H1 (cell line): ENCODE measurements around the gene INHA. TPM values are rescaled to one million over a fixed set of nuclear protein-coding genes. Genes with fewer than 3 reads are reported as not detected.

Experiments used
- CTCF ChIA-PET: fragments of 300-600 bp; sonication (Branson Sonifier 250); formaldehyde crosslinking; loops from one replicate; lab custom pipeline; 2021; ENCODE audit not compliant: partially characterized antibody; lab: Charles Lee
- POLR2A ChIA-PET: fragments of 300-600 bp; sonication (Branson Sonifier 250); formaldehyde crosslinking; loops from one replicate; lab custom pipeline; 2021; ENCODE audit warnings: inconsistent platforms; ENCODE audit not compliant: partially characterized antibody; lab: Charles Lee
- DNase-seq, 2 experiments: peaks; one replicate each; pipeline versions ENCODE4 v3.0.0 to v3.0.0-alpha.2; 2010 to 2022; ENCODE audit warnings: low spot score in 2 of 2, low read depth in 1 of 2, mixed read lengths in 1 of 2
- FAIRE-seq: peaks from 2 replicates; lab custom pipeline; 2011; peaks lifted over from hg19 to GRCh38; lab: Jason Lieb, UNC
- H2AFZ ChIP-seq: 2 replicates; pipeline ENCODE4 v1.8.1; 2012; ENCODE audit warnings: low read length, inconsistent platforms
- H2AK5ac ChIP-seq: 2 replicates; pipeline ENCODE4 v1.6.1; 2013; ENCODE audit warnings: low read depth, low read length
- H2BK120ac ChIP-seq: replicated peaks from 2 replicates; pipeline ENCODE3; 2013; ENCODE audit warnings: low read depth, low read length, inconsistent platforms
- H2BK12ac ChIP-seq: 2 replicates; pipeline ENCODE4 v1.6.1; 2013; ENCODE audit warnings: low read depth, low read length
- H2BK15ac ChIP-seq: 2 replicates; pipeline ENCODE4 v1.6.1; 2013; ENCODE audit warnings: low read length
- H2BK20ac ChIP-seq: 2 replicates; pipeline ENCODE4 v1.6.1; 2013; ENCODE audit warnings: low read length
- H2BK5ac ChIP-seq: 2 replicates; pipeline ENCODE4 v1.6.1; 2013; ENCODE audit warnings: low read depth, low read length
- H3K14ac ChIP-seq: 2 replicates; pipeline ENCODE4 v1.6.1; 2013; ENCODE audit warnings: inconsistent platforms; ENCODE audit not compliant: insufficient read length
- H3K18ac ChIP-seq: 2 replicates; pipeline ENCODE4 v1.6.1; 2013; ENCODE audit warnings: low read length; ENCODE audit errors: extremely low read depth
- H3K23ac ChIP-seq: 2 replicates; pipeline ENCODE4 v1.6.1; 2013; ENCODE audit warnings: inconsistent platforms; ENCODE audit not compliant: insufficient read length
- H3K23me2 ChIP-seq: 2 replicates; pipeline ENCODE4 v1.6.1; 2013; ENCODE audit warnings: low read depth, low read length
- H3K27ac ChIP-seq: 2 replicates; pipeline ENCODE4 v1.6.1; 2011; ENCODE audit warnings: low read depth, low read length, inconsistent platforms
- H3K27me3 ChIP-seq, 4 experiments: replicated peaks in 1 of 4; 1 replicate in 1 of 4; 2 replicates in 3 of 4; pipeline versions ENCODE4 v1.6.1 to v1.8.1; 2011 to 2013; ENCODE audit warnings: low read length in 3 of 4, mild to moderate bottlenecking in 3 of 4, inconsistent platforms in 2 of 4, mixed read lengths in 2 of 4, moderate library complexity in 1 of 4; ENCODE audit not compliant: control insufficient read depth in 3 of 4, insufficient read depth in 3 of 4; ENCODE audit errors: extremely low read depth in 1 of 4
- H3K36me3 ChIP-seq, 4 experiments: 2 replicates each; pipeline versions ENCODE4 v1.6.1 to v1.8.1; 2011 to 2013; ENCODE audit warnings: mild to moderate bottlenecking in 4 of 4, low read length in 3 of 4, moderate library complexity in 2 of 4, control low read depth in 1 of 4, inconsistent platforms in 1 of 4; ENCODE audit not compliant: insufficient read depth in 4 of 4, control insufficient read depth in 2 of 4
- H3K4ac ChIP-seq: replicated peaks from 2 replicates; pipeline ENCODE3; 2013; ENCODE audit warnings: low read length, low read depth, mixed read lengths, inconsistent platforms; ENCODE audit not compliant: insufficient read length
- H3K4me1 ChIP-seq, 4 experiments: replicated peaks in 1 of 4; 1 replicate in 1 of 4; 2 replicates in 3 of 4; pipeline versions ENCODE4 v1.6.1 to v1.8.1; 2011 to 2013; ENCODE audit warnings: low read length in 3 of 4, inconsistent platforms in 2 of 4, mixed read lengths in 1 of 4; ENCODE audit not compliant: insufficient read depth in 4 of 4, control insufficient read depth in 3 of 4
- H3K4me2 ChIP-seq, 2 experiments: 2 replicates each; pipeline versions ENCODE4 v1.6.1 to v1.8.1; 2011 to 2013; ENCODE audit warnings: low read depth in 2 of 2, low read length in 2 of 2, control low read depth in 1 of 2, inconsistent platforms in 1 of 2, mild to moderate bottlenecking in 1 of 2; ENCODE audit not compliant: insufficient read depth in 1 of 2
- H3K4me3 ChIP-seq, 4 experiments: fragments of 200-600, 300-600 bp in 1 of 4; sonication (generic), shearing (Covaris generic), sonication (Bioruptor Twin) in 1 of 4; 2 replicates each; pipeline versions ENCODE4 v1.5.1 to v1.8.1; 2011 to 2016; ENCODE audit warnings: low read length in 4 of 4, low read depth in 3 of 4, control low read depth in 2 of 4, inconsistent platforms in 2 of 4, mild to moderate bottlenecking in 2 of 4, mixed read lengths in 1 of 4, moderate library complexity in 1 of 4; ENCODE audit not compliant: insufficient read depth in 2 of 4; ENCODE audit errors: extremely low read depth in 1 of 4
- H3K56ac ChIP-seq: replicated peaks from 2 replicates; pipeline ENCODE3; 2013; ENCODE audit warnings: low read depth, mild to moderate bottlenecking, mixed read lengths, low read length, inconsistent platforms; ENCODE audit not compliant: insufficient read length
- H3K79me1 ChIP-seq: 2 replicates; pipeline ENCODE4 v1.6.1; 2013; ENCODE audit warnings: low read depth, low read length, control low read depth
- H3K79me2 ChIP-seq, 2 experiments: 2 replicates each; pipeline versions ENCODE4 v1.6.1 to v1.8.1; 2012 to 2013; ENCODE audit warnings: low read length in 2 of 2, mild to moderate bottlenecking in 2 of 2, inconsistent platforms in 1 of 2; ENCODE audit not compliant: insufficient read depth in 2 of 2, control insufficient read depth in 1 of 2
- H3K9ac ChIP-seq, 4 experiments: replicated peaks in 1 of 4; 1 replicate in 1 of 4; 2 replicates in 3 of 4; pipeline versions ENCODE4 v1.6.1 to v1.8.1; 2011 to 2013; ENCODE audit warnings: low read depth in 3 of 4, low read length in 3 of 4, control low read depth in 2 of 4, mild to moderate bottlenecking in 2 of 4, moderate library complexity in 2 of 4, inconsistent platforms in 1 of 4; ENCODE audit errors: extremely low read depth in 1 of 4
- H3K9me3 ChIP-seq, 2 experiments: 2 replicates each; pipeline versions ENCODE4 v1.6.1 to v1.8.1; 2012 to 2013; ENCODE audit warnings: mild to moderate bottlenecking in 2 of 2, moderate library complexity in 2 of 2, control low read depth in 1 of 2, inconsistent platforms in 1 of 2, low read depth in 1 of 2, low read length in 1 of 2, mixed read lengths in 1 of 2; ENCODE audit not compliant: insufficient read depth in 2 of 2
- H4K20me1 ChIP-seq, 2 experiments: replicated peaks in 1 of 2; 2 replicates each; pipeline versions ENCODE3 to v1.8.1; 2011 to 2013; ENCODE audit warnings: inconsistent platforms in 2 of 2, low read length in 2 of 2, mild to moderate bottlenecking in 1 of 2; ENCODE audit not compliant: insufficient read depth in 2 of 2, control insufficient read depth in 1 of 2
- H4K5ac ChIP-seq: 2 replicates; pipeline ENCODE4 v1.6.1; 2013; ENCODE audit warnings: low read length, low read depth, mixed read lengths, inconsistent platforms; ENCODE audit not compliant: insufficient read length
- H4K8ac ChIP-seq: 2 replicates; pipeline ENCODE4 v1.8.0; 2013; ENCODE audit warnings: mild to moderate bottlenecking, moderate library complexity, low read length, inconsistent platforms; ENCODE audit not compliant: insufficient read depth; ENCODE audit errors: extremely low read depth
- H4K91ac ChIP-seq: replicated peaks from 2 replicates; pipeline ENCODE3; 2013; ENCODE audit warnings: low read length, mixed read lengths, inconsistent platforms; ENCODE audit not compliant: insufficient read length
- BACH1 ChIP-seq: IDR thresholded peaks from 2 replicates; pipeline ENCODE4 v1.6.1; 2012; ENCODE audit warnings: low read length, improper control_type of control experiment
- EGR1 ChIP-seq: IDR thresholded peaks from 2 replicates; pipeline ENCODE4 v1.6.1; 2011; ENCODE audit warnings: low read depth, low read length, borderline replicate concordance
- RBBP5 ChIP-seq: IDR thresholded peaks from 2 replicates; pipeline ENCODE4 v1.7.1; 2012; ENCODE audit warnings: low read depth, mild to moderate bottlenecking, inconsistent platforms, low read length, moderate library complexity, borderline replicate concordance
- RFX5 ChIP-seq: IDR thresholded peaks from 2 replicates; pipeline ENCODE4 v1.6.1; 2011; ENCODE audit warnings: low read depth, low read length, improper control_type of control experiment, borderline replicate concordance
- TAF1 ChIP-seq: IDR thresholded peaks from 2 replicates; pipeline ENCODE4 v1.6.1; 2011; ENCODE audit warnings: mild to moderate bottlenecking, low read depth, low read length
- WGBS, 2 experiments: shearing (Covaris generic) in 1 of 2; methylation state at CpG; one replicate each; pipeline versions ENCODE4 v1.1.6 to v1.1.7; 2013 to 2015; ENCODE audit warnings: low lambda C conversion rate in 2 of 2, mixed read lengths in 2 of 2, inconsistent platforms in 1 of 2, low coverage in 1 of 2, missing lambda C conversion rate in 1 of 2; ENCODE audit not compliant: insufficient replicate concordance in 2 of 2, insufficient coverage in 1 of 2, insufficient read length in 1 of 2; ENCODE audit errors: extremely low coverage in 1 of 2, missing lambda C conversion rate in 1 of 2; 5-methylcytosine and 5-hydroxymethylcytosine counted together
- polyA plus RNA-seq, 7 experiments: library from polyadenylated mRNA; depleted of rRNA in 3 of 7; stranded (reverse) in 5 of 7; unstranded in 2 of 7; fragments of >200 nt in 5 of 7; fragments of 200-250 nt in 2 of 7; gene quantifications; 1 replicate in 5 of 7; 2 replicates in 1 of 7; 4 replicates in 1 of 7; pipeline versions ENCODE4 v1.2.1 to v1.2.3, GENCODE V29; 2011 to 2013; ENCODE audit warnings: missing spikeins in 2 of 7, mixed read lengths in 2 of 7
- total RNA-seq: library from RNA; stranded (reverse); fragmentation: NEBNext Ultra II Directional; extraction: Animal tissue kit (Norgen Biotek cat#: 25700); gene quantifications from 2 replicates; pipeline ENCODE4 v1.2.1, GENCODE V29; 2021

Gene INHA
- total and polyA plus RNA-seq, 2 of the 8 experiments (the other 6 are each of a cell fraction or from before 2014, with no cell fraction given) = 0.65 to 2.7 TPM

- Histone ChIP-seq H3K4me2 (no peak overlapping the region), H2BK5ac (no peak overlapping the region), H3K27ac (no peak overlapping the region), H3K9ac (no peak overlapping the region), H3K79me2 (peaks cover 0 to 6% of the 10 kb centered on the region in 2 experiments; a peak in 1 of 4 replicates), H2BK12ac (no peak overlapping the region), H3K4me3 (no peak overlapping the region), H2AFZ (no peak overlapping the region), H3K56ac (no peak overlapping the region), H2AK5ac (no peak overlapping the region), H4K91ac (no peak overlapping the region), H2BK120ac (no peak overlapping the region), H4K5ac (no peak overlapping the region), H2BK15ac (no peak overlapping the region), H3K4ac (no peak overlapping the region), H3K9me3 (no peaks in the 10 kb centered on the region), H3K79me1 (peaks cover 4% of the 10 kb centered on the region; the same call in 1 of the 2 replicates), H4K8ac (no peak overlapping the region), H3K4me1 (peaks cover 5 to 25% (median 16%) of the 10 kb centered on the region in 4 experiments), H4K20me1 (peaks cover 10 to 11% of the 10 kb centered on the region in 2 experiments), H3K27me3 (no peaks in the 10 kb centered on the region; a peak in 1 of 7 replicates), H3K23ac (no peak overlapping the region), H2BK20ac (no peak overlapping the region), H3K18ac (no peak overlapping the region), H3K23me2 (peaks cover 11% of the 10 kb centered on the region; the same call in 1 of the 2 replicates), H3K14ac (no peak overlapping the region), H3K36me3 (peaks cover 4 to 22% (median 12%) of the 10 kb centered on the region in 4 experiments; a peak in 6 of 8 replicates)
- ChIA-PET POLR2A (interaction anchor here (1.3 to 5.4 kb wide), 3 partner anchors 18 to 58 kb away, joined by 3 to 23 read pairs (median 6); partner anchors contain the start of gene STK11IP), CTCF (interaction anchor here (0.9 to 113.1 kb wide), 16 partner anchors 18 to 151 kb away, joined by 3 to 7248 read pairs (median 10); partner anchors contain the start of genes ASIC4, DES, GMPPA and SPEG)
- FAIRE-seq (no peak), DNase-seq (no peak)
- no peak for TF ChIP-seq RFX5
- no peak for TF ChIP-seq BACH1
- TF ChIP-seq TAF1 = no peak
- TF ChIP-seq RBBP5 = no peak
- TF ChIP-seq EGR1 = no peak
- WGBS, 2 experiments = 89% methylated on average over 32 of the region's 32 CpGs; no CpG with 5 or more reads in 1 of the 2 experiments
Observed at GRCh38 chr2:219538956-219539788, 32.9 kb upstream of the INHA start.
